K562 (cell line): ENCODE data around the gene ENDOG. TPM values are rescaled to one million over a fixed set of nuclear protein-coding genes. Genes with fewer than 3 reads are reported as not detected.
A peak's percentile ranks its signal among the peaks of the same experiment; 100 is the strongest.

ENCODE experiments used
- CREBBP ChIP-seq: IDR thresholded peaks from one replicate; pipeline ENCODE4 v1.6.1; 2012; ENCODE audit warnings: low read depth, mild to moderate bottlenecking, control low read depth, inconsistent platforms, low read length
- GATAD2B ChIP-seq: fragments of 450-650 bp; IDR thresholded peaks from 2 replicates; pipeline ENCODE4 v1.6.1; 2017; ENCODE audit warnings: mild to moderate bottlenecking, borderline replicate concordance
- HNRNPL ChIP-seq: fragments of 200-400 bp; formaldehyde crosslinking; IDR thresholded peaks from 2 replicates; pipeline ENCODE4 v1.6.1; 2017; ENCODE audit warnings: low read depth, mild to moderate bottlenecking, low read length
- HSF4 ChIP-seq: fragments of 250-450 bp; sonication (Bioruptor Pico); IDR thresholded peaks from 2 replicates; pipeline ENCODE4 v2.1.2; 2022; ENCODE audit warnings: mild to moderate bottlenecking, moderate library complexity, borderline replicate concordance
- KHSRP ChIP-seq: fragments of 450-650 bp; IDR thresholded peaks from 2 replicates; pipeline ENCODE4 v1.6.1; 2017
- KLF10 ChIP-seq: fragments of 250-450 bp; sonication (Bioruptor Pico); IDR thresholded peaks from 2 replicates; pipeline ENCODE4 v1.6.1; 2021; ENCODE audit warnings: matching md5 sums
- KLF6 ChIP-seq: fragments of 250-450 bp; sonication (Bioruptor Pico); IDR thresholded peaks from 2 replicates; pipeline ENCODE4 v1.4.0; 2020; ENCODE audit warnings: mild to moderate bottlenecking, moderate library complexity, borderline replicate concordance
- LCOR ChIP-seq: sonication (generic); formaldehyde crosslinking; IDR thresholded peaks from 2 replicates; pipeline ENCODE4 v1.8.0; 2022; ENCODE audit warnings: mild to moderate bottlenecking, missing genetic modification reagents
- LEF1 ChIP-seq: fragments of 450-650 bp; IDR thresholded peaks from 2 replicates; pipeline ENCODE4 v1.6.1; 2016; ENCODE audit warnings: mild to moderate bottlenecking
- NELFE ChIP-seq: IDR thresholded peaks from 2 replicates; pipeline ENCODE4 v1.6.1; 2011; ENCODE audit warnings: mild to moderate bottlenecking; ENCODE audit not compliant: insufficient read depth, insufficient read length
- NR2C1 ChIP-seq, 2 experiments: fragments of 450-650 bp; IDR thresholded peaks; 2 replicates each; pipeline ENCODE4 v1.6.1; 2017; ENCODE audit warnings: mild to moderate bottlenecking in 2 of 2, antibody characterized with exemption in 1 of 2, inconsistent platforms in 1 of 2, missing compliant biosample characterization in 1 of 2, missing genetic modification characterization in 1 of 2
- PHF21A ChIP-seq: fragments of 450-650 bp; IDR thresholded peaks from 2 replicates; pipeline ENCODE4 v1.6.1; 2017; ENCODE audit warnings: low read depth, borderline replicate concordance
- RCOR1 ChIP-seq, 2 experiments: IDR thresholded peaks; 2 replicates each; pipeline ENCODE4 v1.6.1; 2012; ENCODE audit warnings: low read depth in 2 of 2, low read length in 2 of 2, borderline replicate concordance in 1 of 2, improper control_type of control experiment in 1 of 2
- STAT5A ChIP-seq: IDR thresholded peaks from 2 replicates; pipeline ENCODE4 v1.6.1; 2012; ENCODE audit warnings: low read length, inconsistent platforms, borderline replicate concordance
- USF1 ChIP-seq: sonication (generic); formaldehyde crosslinking; IDR thresholded peaks from 2 replicates; pipeline ENCODE4 v1.9.0; 2022; ENCODE audit warnings: mild to moderate bottlenecking, missing genetic modification reagents
- ZBTB26 ChIP-seq: fragments of 450-650 bp; formaldehyde crosslinking; IDR thresholded peaks from 2 replicates; pipeline ENCODE4 v1.4.0; 2022; ENCODE audit warnings: missing genetic modification characterization
- ZC3H11A ChIP-seq: IDR thresholded peaks from 2 replicates; pipeline ENCODE4 v1.6.1; 2012; ENCODE audit warnings: low read depth, low read length, improper control_type of control experiment
- ZNF134 ChIP-seq: fragments of 250-450 bp; sonication (Bioruptor Pico); conservative IDR thresholded peaks from 2 replicates; pipeline ENCODE4 v1.4.0; 2020
- ZNF143 ChIP-seq: sonication (generic); formaldehyde crosslinking; IDR thresholded peaks from 2 replicates; pipeline ENCODE4 v1.9.0; 2022; ENCODE audit warnings: mild to moderate bottlenecking, missing genetic modification reagents
- ZNF174 ChIP-seq: fragments of 250-450 bp; sonication (Bioruptor Pico); IDR thresholded peaks from 2 replicates; pipeline ENCODE4 v1.4.0; 2020; ENCODE audit warnings: mild to moderate bottlenecking
- ZNF232 ChIP-seq: sonication (generic); formaldehyde crosslinking; IDR thresholded peaks from 2 replicates; pipeline ENCODE4 v1.8.0; 2022; ENCODE audit warnings: mild to moderate bottlenecking, missing genetic modification reagents
- ZNF41 ChIP-seq: fragments of 250-450 bp; sonication (Bioruptor Pico); conservative IDR thresholded peaks from 2 replicates; pipeline ENCODE4 v1.4.0; 2020; ENCODE audit warnings: mild to moderate bottlenecking
- ZNF445 ChIP-seq: fragments of 250-450 bp; sonication (Bioruptor Pico); IDR thresholded peaks from 2 replicates; pipeline ENCODE4 v1.4.0; 2020; ENCODE audit warnings: low read depth, mild to moderate bottlenecking, moderate library complexity
- ZNF511 ChIP-seq: sonication (generic); formaldehyde crosslinking; IDR thresholded peaks from 2 replicates; pipeline ENCODE4 v1.8.0; 2022; ENCODE audit warnings: mild to moderate bottlenecking, missing genetic modification reagents
- ZNF695 ChIP-seq: fragments of 450-650 bp; formaldehyde crosslinking; IDR thresholded peaks from 2 replicates; pipeline ENCODE4 v1.4.0; 2020; ENCODE audit warnings: mild to moderate bottlenecking, moderate library complexity
- ZNF778 ChIP-seq: fragments of 450-650 bp; formaldehyde crosslinking; IDR thresholded peaks from 2 replicates; pipeline ENCODE4 v1.4.0; 2020; ENCODE audit warnings: mild to moderate bottlenecking, moderate library complexity
- ZZZ3 ChIP-seq: fragments of 450-650 bp; IDR thresholded peaks from 2 replicates; pipeline ENCODE4 v1.6.1; 2016; ENCODE audit warnings: antibody characterized with exemption, mild to moderate bottlenecking, moderate library complexity
- polyA plus RNA-seq, 8 experiments: library from polyadenylated mRNA; depleted of rRNA in 4 of 8; stranded (reverse) in 5 of 8; unstranded in 3 of 8; fragments of >200 nt; fragmentation: Nextera tagmentation in 2 of 8; fragmentation: Illumina TruSeq in 1 of 8; extraction: Ambion mirVana in 2 of 8; extraction: Trizol in 1 of 8; gene quantifications; 2 replicates each; pipeline versions ENCODE4 v1.2.1 to v1.2.3, GENCODE V29; 2011 to 2014; ENCODE audit warnings: inconsistent platforms in 1 of 8, missing spikeins in 1 of 8
- total RNA-seq, 7 experiments: library from RNA; depleted of rRNA in 6 of 7; stranded (reverse); fragments of >200 nt in 6 of 7; fragmentation: Illumina TruSeq in 2 of 7; extraction: Trizol in 2 of 7; gene quantifications; 2 replicates each; pipeline versions ENCODE4 v1.2.1 to v1.2.3, GENCODE V29; 2011 to 2021; ENCODE audit warnings: low replicate concordance in 1 of 7
- TF ChIP-seq, protein P1 (sequence below), 2 experiments: fragments of 450-650 bp in 1 of 2; sonication (generic) in 1 of 2; formaldehyde crosslinking; conservative IDR thresholded peaks; 2 replicates each; pipeline versions ENCODE4 v1.4.0 to v1.8.1; 2020 to 2022; ENCODE audit warnings: mild to moderate bottlenecking in 1 of 2, missing genetic modification reagents in 1 of 2

ENDOG gene
- total and polyA plus RNA-seq, 9 of the 15 experiments (the other 6 are each of a cell fraction or from before 2014, with no cell fraction given): 1.2 to 91.0 (median 25.5) TPM

DNA sequence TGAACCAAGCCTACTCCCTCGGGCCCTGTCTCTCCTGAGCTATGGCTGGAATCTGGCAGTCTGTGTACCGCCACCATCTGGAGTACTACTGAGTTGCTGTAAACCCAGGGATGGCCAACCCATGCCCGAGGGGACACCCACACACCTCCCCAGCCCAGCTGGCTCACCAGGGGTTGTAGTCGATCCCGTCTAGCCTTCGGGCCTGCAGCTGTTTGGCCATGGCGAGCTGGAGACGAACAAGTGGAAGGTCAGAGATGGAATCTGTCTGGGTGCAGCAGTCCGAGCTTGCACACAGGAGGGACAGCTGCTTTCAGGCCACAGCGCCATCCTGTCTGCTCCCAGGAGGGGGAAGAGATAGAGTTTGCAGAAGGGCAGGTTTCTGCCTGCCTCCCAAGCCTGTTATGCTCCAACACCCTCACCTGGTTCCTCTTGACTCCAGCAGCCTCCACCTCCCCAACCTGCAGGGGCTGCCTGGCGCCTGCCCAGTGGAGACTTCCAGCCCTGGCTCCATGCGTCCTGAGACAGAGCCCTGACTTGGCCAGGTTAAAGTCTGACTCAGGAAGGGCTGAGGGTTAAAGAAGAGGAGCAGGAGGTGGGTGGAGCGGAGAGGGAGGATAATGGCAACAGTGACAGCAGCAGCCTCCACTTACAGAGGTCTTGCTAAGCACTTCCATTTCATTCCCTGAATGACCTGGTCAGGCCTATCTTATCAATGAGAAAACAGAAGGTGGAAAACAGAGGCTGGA lies 27.1 kb downstream of the ENDOG start (continued):
- TF ChIP-seq KLF6 (CRISPR knock-in tag) (no peak), ZC3H11A (no peak), ZNF143 (CRISPR knock-in tag) (no peak), ZNF134 (CRISPR knock-in tag) (no peak), ZNF778 (CRISPR knock-in tag) (no peak), ZNF232 (CRISPR knock-in tag) (no peak), ZNF445 (CRISPR knock-in tag) (no peak), LCOR (CRISPR knock-in tag) (peak; percentile 51; the same call in 1 of the 2 replicates), HNRNPL (no peak), ZNF695 (CRISPR knock-in tag) (no peak), KLF10 (CRISPR knock-in tag) (no peak), ZNF511 (no peak), ZZZ3 (no peak), ZNF174 (CRISPR knock-in tag) (no peak), PHF21A (no peak), RCOR1 (IDR thresholded peaks at IDR 0.05; ENCODE audit: borderline replicate concordance in 1 of 2, low read depth in 2 of 2, low read length in 2 of 2) (peak; percentile 45 to 77; a peak in 2 of 4 replicates), NR2C1 (IDR thresholded peaks at IDR 0.05) (no peak), NR2C1 (tag; IDR thresholded peaks at IDR 0.05) (no peak), USF1 (no peak), KHSRP (no peak), ZBTB26 (CRISPR knock-in tag) (no peak), HSF4 (CRISPR knock-in tag) (no peak), ZNF41 (no peak), GATAD2B (no peak), CREBBP (no peak), STAT5A (peak; percentile 73), NELFE (no peak), LEF1 (peak; percentile 85; the same call in 1 of the 2 replicates)
- TF ChIP-seq, protein P1, sequence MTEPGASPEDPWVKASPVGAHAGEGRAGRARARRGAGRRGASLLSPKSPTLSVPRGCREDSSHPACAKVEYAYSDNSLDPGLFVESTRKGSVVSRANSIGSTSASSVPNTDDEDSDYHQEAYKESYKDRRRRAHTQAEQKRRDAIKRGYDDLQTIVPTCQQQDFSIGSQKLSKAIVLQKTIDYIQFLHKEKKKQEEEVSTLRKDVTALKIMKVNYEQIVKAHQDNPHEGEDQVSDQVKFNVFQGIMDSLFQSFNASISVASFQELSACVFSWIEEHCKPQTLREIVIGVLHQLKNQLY (CRISPR knock-in tag; conservative IDR thresholded peaks at IDR 0.05): no peak
